Upper lobe of right lung (tissue), 1 donor: Measurements from ENCODE around the gene NEK10. TPM values are rescaled to one million over a fixed set of nuclear protein-coding genes. Genes with fewer than 3 reads are reported as not detected.

Experiments
- ATAC-seq: fragments of 200-7000 bp; cut with Tn5 transposase; one replicate; pipeline ENCODE4 v1.9.1; 2020; ENCODE audit warnings: mild to moderate bottlenecking, moderate library complexity
- DNase-seq: peaks from one replicate; pipeline ENCODE4 v3.0.0-alpha.2; 2020
- H3K27ac ChIP-seq: fragments of 200-600 bp; one replicate; pipeline ENCODE4 v1.8.0; 2022
- H3K27me3 ChIP-seq: fragments of 200-600 bp; one replicate; pipeline ENCODE4 v1.8.0; 2022; ENCODE audit warnings: mild to moderate bottlenecking
- H3K36me3 ChIP-seq: fragments of 200-600 bp; one replicate; pipeline ENCODE4 v1.8.0; 2022
- H3K4me1 ChIP-seq: fragments of 200-600 bp; one replicate; pipeline ENCODE4 v1.8.0; 2022
- H3K4me3 ChIP-seq: fragments of 200-600 bp; one replicate; pipeline ENCODE4 v1.8.0; 2022; ENCODE audit warnings: mild to moderate bottlenecking
- H3K9me3 ChIP-seq: fragments of 200-600 bp; one replicate; pipeline ENCODE4 v1.8.0; 2022
- intact Hi-C: fragments of 100-400 bp; cut with DNase I; formaldehyde crosslinking; loops from one replicate; pipeline ENCODE4 v1.11.0; 2022
- total RNA-seq: library from RNA; stranded (reverse); fragmentation: NEBNext Ultra II Directional; extraction: Animal tissue kit (Norgen Biotek cat#: 25700); gene quantifications from one replicate; pipeline ENCODE4 v1.2.1, GENCODE V29; 2021
- TF ChIP-seq, protein P1 (sequence below): fragments of 200-600 bp; IDR thresholded peaks from one replicate; pipeline ENCODE4 v1.8.0; 2022; ENCODE audit warnings: antibody characterized with exemption
- donor health status: DM: no; HTN: yes; CAD: no; lungs with severe emphysema.

Gene NEK10
- total RNA-seq, 1 donor from 2014 or later, result 0.49 TPM

DNA sequence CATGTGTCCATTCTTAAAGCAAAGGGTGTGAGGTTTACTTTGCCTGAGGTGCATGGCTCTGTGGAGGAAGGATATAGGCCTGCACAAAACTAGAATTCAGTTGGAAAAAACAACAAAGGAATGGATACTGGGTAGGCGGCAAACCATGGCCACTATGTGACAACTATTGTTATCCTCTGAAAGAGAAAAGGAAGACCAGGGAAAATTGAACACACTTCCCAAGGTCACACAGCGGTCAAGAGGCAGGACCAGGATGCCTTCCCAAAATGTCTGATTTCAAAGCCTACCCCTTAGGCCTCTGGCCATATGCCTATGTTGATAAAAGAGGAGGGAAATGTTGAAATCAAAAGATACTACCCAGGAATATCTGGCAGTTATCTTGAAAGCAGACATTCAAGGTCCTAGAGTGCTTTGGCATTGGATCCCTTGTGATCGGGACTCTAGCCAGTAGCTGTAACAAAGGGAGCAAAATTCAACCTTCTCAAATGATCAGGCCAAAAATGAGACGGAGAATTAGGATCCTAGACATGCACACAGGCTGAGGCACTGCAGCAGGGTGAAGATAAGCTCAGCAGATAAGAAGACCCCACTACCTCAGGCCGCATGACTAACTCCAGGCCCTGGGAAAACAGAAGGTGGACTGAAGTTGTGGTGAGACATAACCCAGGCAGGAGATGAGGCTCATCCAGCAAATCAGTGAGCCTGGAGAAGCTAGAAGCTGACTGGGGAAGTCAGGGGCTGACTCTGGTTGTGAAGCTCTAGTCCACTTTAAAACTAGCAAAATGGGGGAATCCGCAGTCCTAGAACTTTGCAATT is 292.2 kb downstream of the NEK10 start:
- TF ChIP-seq, protein P1, sequence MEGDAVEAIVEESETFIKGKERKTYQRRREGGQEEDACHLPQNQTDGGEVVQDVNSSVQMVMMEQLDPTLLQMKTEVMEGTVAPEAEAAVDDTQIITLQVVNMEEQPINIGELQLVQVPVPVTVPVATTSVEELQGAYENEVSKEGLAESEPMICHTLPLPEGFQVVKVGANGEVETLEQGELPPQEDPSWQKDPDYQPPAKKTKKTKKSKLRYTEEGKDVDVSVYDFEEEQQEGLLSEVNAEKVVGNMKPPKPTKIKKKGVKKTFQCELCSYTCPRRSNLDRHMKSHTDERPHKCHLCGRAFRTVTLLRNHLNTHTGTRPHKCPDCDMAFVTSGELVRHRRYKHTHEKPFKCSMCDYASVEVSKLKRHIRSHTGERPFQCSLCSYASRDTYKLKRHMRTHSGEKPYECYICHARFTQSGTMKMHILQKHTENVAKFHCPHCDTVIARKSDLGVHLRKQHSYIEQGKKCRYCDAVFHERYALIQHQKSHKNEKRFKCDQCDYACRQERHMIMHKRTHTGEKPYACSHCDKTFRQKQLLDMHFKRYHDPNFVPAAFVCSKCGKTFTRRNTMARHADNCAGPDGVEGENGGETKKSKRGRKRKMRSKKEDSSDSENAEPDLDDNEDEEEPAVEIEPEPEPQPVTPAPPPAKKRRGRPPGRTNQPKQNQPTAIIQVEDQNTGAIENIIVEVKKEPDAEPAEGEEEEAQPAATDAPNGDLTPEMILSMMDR, result no peak
- intact Hi-C loops, result no loop called here
- no peak for ATAC-seq
- no peak for DNase-seq
- Histone ChIP-seq H3K36me3 (no peaks in the 10 kb centered on the region), H3K27ac (no peak overlapping the region), H3K9me3 (no peaks in the 10 kb centered on the region), H3K4me1 (no peaks in the 10 kb centered on the region), H3K27me3 (no peaks in the 10 kb centered on the region), H3K4me3 (no peak overlapping the region)

DNA sequence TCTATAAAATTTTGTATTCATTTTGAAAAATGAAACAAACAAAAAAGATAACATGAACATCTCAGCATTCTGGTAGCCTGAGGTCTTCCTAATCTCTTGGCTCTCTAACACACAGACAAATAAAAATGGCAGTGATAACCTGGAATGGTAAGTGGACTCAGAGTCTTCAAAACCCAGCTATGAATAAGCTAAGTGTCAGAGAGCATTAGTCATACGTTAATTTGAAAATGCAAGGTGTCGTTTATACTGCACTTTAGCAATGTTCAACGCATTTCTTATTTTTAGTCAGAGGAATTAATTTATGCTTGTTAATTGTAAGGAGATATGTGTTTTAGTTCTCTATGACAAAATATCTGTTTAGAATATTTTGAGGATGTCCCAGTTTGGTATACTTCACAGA is 294.3 kb downstream of the NEK10 start:
- intact Hi-C loops, result no loop called here
- Histone ChIP-seq H3K4me1 (no peaks in the 10 kb centered on the region), H3K27ac (no peak overlapping the region), H3K4me3 (no peak overlapping the region), H3K36me3 (no peaks in the 10 kb centered on the region), H3K27me3 (no peaks in the 10 kb centered on the region), H3K9me3 (no peaks in the 10 kb centered on the region)
- TF ChIP-seq, protein P1, result no peak
- DNase-seq, result no peak
- ATAC-seq, result no peak

DNA sequence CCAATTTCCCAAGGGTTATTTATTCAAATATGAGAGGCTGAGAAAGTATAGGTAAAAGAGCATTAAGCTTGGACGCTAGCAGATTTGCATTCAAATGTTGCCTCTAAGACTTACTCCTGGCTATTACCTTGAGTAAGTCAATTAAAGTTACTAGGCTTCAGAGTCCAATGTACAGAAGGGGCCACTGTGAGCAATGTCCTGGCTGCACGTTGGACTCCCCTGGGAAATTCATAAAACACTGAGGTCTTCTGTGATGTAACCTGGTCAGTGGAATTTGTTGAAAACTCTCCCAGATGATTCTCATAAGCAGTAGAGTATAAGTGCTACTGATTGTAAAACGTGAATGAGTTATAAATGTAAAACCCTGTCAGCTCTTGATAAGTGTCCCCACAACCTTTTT is 295.3 kb downstream of the NEK10 start:
- Histone ChIP-seq H3K27me3 (no peaks in the 10 kb centered on the region), H3K4me3 (no peak overlapping the region), H3K36me3 (no peaks in the 10 kb centered on the region), H3K4me1 (no peaks in the 10 kb centered on the region), H3K9me3 (no peaks in the 10 kb centered on the region), H3K27ac (no peak overlapping the region)
- ATAC-seq (no peak), DNase-seq (no peak)
- TF ChIP-seq, protein P1, result no peak
- intact Hi-C loops, result no loop called here

DNA sequence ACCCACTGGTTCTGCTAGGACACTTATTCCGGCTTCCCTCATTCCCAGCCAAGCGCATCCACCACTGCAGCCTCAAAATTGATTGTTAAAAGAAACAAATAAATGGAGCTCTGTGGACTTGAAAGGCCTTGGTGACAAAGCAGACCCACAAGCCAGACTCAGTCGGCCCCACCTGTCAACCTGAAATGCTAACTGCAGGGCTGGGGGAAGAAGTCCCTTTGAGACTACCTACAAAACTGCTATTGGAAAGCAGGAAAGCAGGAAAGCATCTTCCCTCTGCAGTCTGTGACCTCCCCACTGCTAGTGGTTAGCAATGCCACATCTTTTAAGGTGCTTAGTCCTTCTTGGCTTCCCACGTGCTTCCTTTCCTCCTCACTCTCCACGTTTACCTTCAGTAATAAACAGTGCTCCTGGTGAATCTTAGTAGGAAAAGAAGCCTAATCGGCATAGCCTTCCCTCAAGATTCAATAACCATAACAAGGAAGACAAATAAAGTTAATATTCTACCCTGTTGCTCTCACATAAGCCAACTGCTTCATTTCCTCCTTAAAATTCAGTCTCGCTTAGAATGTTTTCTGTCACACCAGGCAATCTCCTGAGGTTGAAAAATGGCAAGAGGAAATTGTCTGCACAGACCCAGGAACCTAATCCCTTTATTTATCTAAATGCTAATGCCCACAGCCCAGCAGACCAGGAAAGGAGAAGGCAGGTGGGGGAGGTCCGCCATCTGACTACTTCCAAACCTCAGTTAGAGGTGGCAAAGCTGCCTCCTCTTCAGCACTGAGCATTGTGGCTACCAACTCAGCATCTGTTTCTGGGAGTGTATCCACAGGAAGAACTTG is 296.2 kb downstream of the NEK10 start:
- ATAC-seq (no peak), DNase-seq (no peak)
- no peaks in the 10 kb centered on the region for H3K36me3 ChIP-seq
- H3K27me3 ChIP-seq, result no peaks in the 10 kb centered on the region
- no peak overlapping the region for H3K27ac ChIP-seq
- TF ChIP-seq, protein P1, result no peak
- no peaks in the 10 kb centered on the region for H3K9me3 ChIP-seq
- no peaks in the 10 kb centered on the region for H3K4me1 ChIP-seq
- intact Hi-C loops, result no loop called here
- H3K4me3 ChIP-seq, result no peak overlapping the region

DNA sequence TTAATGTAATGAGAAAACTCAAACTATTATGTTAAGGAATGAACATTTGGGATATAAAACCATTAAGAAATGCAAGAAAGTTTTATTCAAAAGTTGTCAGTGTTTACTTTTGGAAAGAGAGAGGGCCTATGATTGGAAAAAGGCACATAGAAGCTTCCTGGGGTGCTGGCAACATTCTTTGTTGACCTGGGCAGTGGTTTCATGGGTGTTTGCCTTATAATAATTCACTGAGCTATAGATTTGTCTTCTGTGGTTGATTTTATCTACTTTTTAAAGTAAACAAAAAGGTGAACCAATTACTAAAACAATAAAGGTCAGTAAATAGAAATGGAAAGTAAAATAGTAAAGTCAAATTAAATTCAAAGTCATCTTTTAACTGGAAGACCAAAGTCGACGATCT is 308.8 kb downstream of the NEK10 start:
- ATAC-seq (no peak), DNase-seq (no peak)
- H3K27ac ChIP-seq, result no peak overlapping the region
- no peaks in the 10 kb centered on the region for H3K36me3 ChIP-seq
- no peaks in the 10 kb centered on the region for H3K9me3 ChIP-seq
- no peak overlapping the region for H3K4me3 ChIP-seq
- no peaks in the 10 kb centered on the region for H3K4me1 ChIP-seq
- TF ChIP-seq, protein P1, result no peak
- intact Hi-C loops, result no loop called here
- no peaks in the 10 kb centered on the region for H3K27me3 ChIP-seq

Other genes with a start within 250 kb of the NEK10 start
- gene SLC4A7, start 115.0 kb upstream of the NEK10 start, total RNA-seq, result 15.0 TPM